Fibroblast of lung (primary cell): Measurements from ENCODE around the gene TACC2.

ENCODE experiments used
- CTCF ChIP-seq, 2 donors: IDR thresholded peaks in 1 of 2; conservative IDR thresholded peaks in 1 of 2; 1 replicate in 1 of 2; 2 replicates in 1 of 2; pipeline ENCODE4 v1.5.1; 2011 to 2012; ENCODE audit warnings: low read length in 2 of 2, control low read depth in 1 of 2, inconsistent platforms in 1 of 2, low read depth in 1 of 2, mild to moderate bottlenecking in 1 of 2
- EZH2 ChIP-seq: IDR thresholded peaks from 2 replicates; pipeline ENCODE4 v1.5.1; 2012; ENCODE audit warnings: low read length, control low read depth, mild to moderate bottlenecking; ENCODE audit errors: missing control alignments

DNA sequence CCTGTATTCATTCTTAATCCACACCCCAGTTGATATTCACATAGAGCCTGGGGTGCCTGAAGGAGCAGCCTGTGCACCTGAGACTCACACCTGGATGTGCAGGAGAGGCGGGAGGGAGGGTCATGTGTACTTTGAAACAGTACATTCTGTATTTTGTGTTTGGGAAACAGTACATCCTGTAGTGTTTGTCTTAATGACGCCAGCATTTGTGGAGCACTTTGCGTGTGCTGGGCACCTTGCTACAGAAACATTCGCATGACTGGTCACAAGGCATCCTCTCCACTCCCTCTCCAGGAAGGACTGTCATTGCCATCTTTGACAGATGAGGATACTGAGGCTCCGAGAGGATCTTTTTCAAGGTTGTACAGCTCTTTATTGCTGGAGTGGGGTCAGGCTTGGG, 132.1 kb downstream of the TACC2 start:
- TF ChIP-seq CTCF (conservative IDR thresholded peaks at IDR 0.05 in 1 of 2, IDR thresholded peaks at IDR 0.05 in 1 of 2; ENCODE audit: low read depth in 1 of 2, low read length in 2 of 2) (no peak), EZH2 (no peak)
